Osteocyte (in vitro differentiated cells): ENCODE data around the gene PYGB. TPM values are rescaled to one million over a fixed set of nuclear protein-coding genes. Genes with fewer than 3 reads are reported as not detected.

Experiments
- DNase-seq: peaks from one replicate; pipeline ENCODE4 v3.0.0; 2021; ENCODE audit warnings: mixed read lengths; ENCODE audit not compliant: unreplicated experiment; ENCODE audit errors: extremely low spot score
- H3K27ac Mint-ChIP-seq: one replicate; pipeline ENCODE4 v1.8.0; 2021; ENCODE audit warnings: mild to moderate bottlenecking, mixed read lengths; ENCODE audit not compliant: unreplicated experiment
- H3K27me3 Mint-ChIP-seq: one replicate; pipeline ENCODE4 v1.8.0; 2021; ENCODE audit warnings: mixed read lengths; ENCODE audit not compliant: unreplicated experiment
- H3K36me3 Mint-ChIP-seq: one replicate; pipeline ENCODE4 v1.8.0; 2021; ENCODE audit warnings: mixed read lengths; ENCODE audit not compliant: unreplicated experiment
- H3K4me1 Mint-ChIP-seq: one replicate; pipeline ENCODE4 v1.8.0; 2021; ENCODE audit warnings: mixed read lengths; ENCODE audit not compliant: unreplicated experiment
- H3K4me3 Mint-ChIP-seq: one replicate; pipeline ENCODE4 v1.8.0; 2021; ENCODE audit warnings: mild to moderate bottlenecking, moderate library complexity, mixed read lengths; ENCODE audit not compliant: unreplicated experiment
- H3K9me3 Mint-ChIP-seq: one replicate; pipeline ENCODE4 v1.8.0; 2021; ENCODE audit warnings: mixed read lengths; ENCODE audit not compliant: unreplicated experiment
- CTCF ChIP-seq: fragments of 200-600 bp; sonication (generic); IDR thresholded peaks from 2 replicates; pipeline ENCODE4 v1.5.0; 2021; ENCODE audit warnings: antibody characterized with exemption, mild to moderate bottlenecking, moderate library complexity
- total RNA-seq: library from RNA; stranded (reverse); gene quantifications from 2 replicates; pipeline ENCODE4 v1.2.1, GENCODE V29; 2021

The PYGB gene
- total RNA-seq, 1 donor from 2014 or later, result 234 TPM

- Mint-ChIP-seq H3K9me3 (peaks cover 6% of the 10 kb centered on the region), H3K36me3 (peaks cover 19% of the 10 kb centered on the region), H3K27ac (peak overlapping the region; percentile 91), H3K27me3 (no peaks in the 10 kb centered on the region), H3K4me1 (peaks cover 57% of the 10 kb centered on the region), H3K4me3 (peak overlapping the region; percentile 88)
- DNase-seq, result no peak
- TF ChIP-seq CTCF, result no peak
These were observed 348 bp upstream of the PYGB start for GRCh38 chr20:25247518-25247955.

GRCh38 chr20:25248786-25249172 lies 894 bp downstream of the PYGB start:
- Mint-ChIP-seq H3K4me3 (peak overlapping the region; percentile 94), H3K36me3 (peaks cover 16% of the 10 kb centered on the region), H3K27ac (peak overlapping the region; percentile 87), H3K4me1 (peaks cover 68% of the 10 kb centered on the region), H3K27me3 (no peaks in the 10 kb centered on the region), H3K9me3 (peaks cover under 1% of the 10 kb centered on the region)
- no peak for TF ChIP-seq CTCF
- DNase-seq, result no peak

- peak overlapping the region; percentile 87 for H3K27ac Mint-ChIP-seq
- H3K9me3 Mint-ChIP-seq, result no peaks in the 10 kb centered on the region
- no peaks in the 10 kb centered on the region for H3K27me3 Mint-ChIP-seq
- H3K36me3 Mint-ChIP-seq, result peaks cover 16% of the 10 kb centered on the region
- peaks cover 70% of the 10 kb centered on the region for H3K4me1 Mint-ChIP-seq
- no peak for DNase-seq
- peak overlapping the region; percentile 94 for H3K4me3 Mint-ChIP-seq
- TF ChIP-seq CTCF, result peak; percentile 37
These were observed 1.5 kb downstream of the PYGB start for GRCh38 chr20:25249198-25249931.

GRCh38 chr20:25250508-25250907 lies 2.6 kb downstream of the PYGB start:
- no peak for DNase-seq
- Mint-ChIP-seq H3K27ac (peak overlapping the region; percentile 87), H3K27me3 (no peaks in the 10 kb centered on the region), H3K4me3 (peak overlapping the region; percentile 94), H3K9me3 (no peaks in the 10 kb centered on the region), H3K36me3 (peaks cover 16% of the 10 kb centered on the region), H3K4me1 (peaks cover 73% of the 10 kb centered on the region)
- TF ChIP-seq CTCF, result no peak

- H3K4me1 Mint-ChIP-seq, result peaks cover 70% of the 10 kb centered on the region
- TF ChIP-seq CTCF, result no peak
- DNase-seq, result no peak
- H3K9me3 Mint-ChIP-seq, result no peaks in the 10 kb centered on the region
- no peaks in the 10 kb centered on the region for H3K27me3 Mint-ChIP-seq
- H3K36me3 Mint-ChIP-seq, result peaks cover 16% of the 10 kb centered on the region
- peak overlapping the region; percentile 94 for H3K4me3 Mint-ChIP-seq
- H3K27ac Mint-ChIP-seq, result peak overlapping the region; percentile 69
These were observed 3.1 kb downstream of the PYGB start for GRCh38 chr20:25251019-25251418.
